IMR-90 (cell line): ENCODE results near the gene DCAKD. TPM values are rescaled to one million over a fixed set of nuclear protein-coding genes. Genes with fewer than 3 reads are reported as not detected.

Experiments
- ATAC-seq: fragments of 200-7000 bp; cut with Tn5 transposase; 2 replicates; pipeline ENCODE4 v1.9.1; 2020; ENCODE audit warnings: low read depth, mild to moderate bottlenecking, moderate library complexity
- BruUV-seq: library from RNA; stranded (reverse); fragments of 400-500 nt; replicated peaks from 2 replicates; lab custom pipeline; 2021; lab: Mats Ljungman, UMichigan
- CTCF ChIA-PET: fragments of 300-600 bp; formaldehyde crosslinking; extraction: SDS; loops from one replicate; lab custom pipeline; 2021; ENCODE audit warnings: antibody characterized with exemption; lab: Yijun Ruan, JAX
- POLR2A ChIA-PET: fragments of 300-600 bp; sonication (Branson Sonifier 250); formaldehyde crosslinking; loops from one replicate; lab custom pipeline; 2022; ENCODE audit warnings: antibody characterized with exemption; ENCODE audit not compliant: unreplicated experiment; lab: Charles Lee
- DNase-seq: peaks from one replicate; pipeline ENCODE4 v3.0.0; 2013
- H2AFZ ChIP-seq: replicated peaks from 2 replicates; pipeline ENCODE3; 2013; ENCODE audit warnings: low read length, mild to moderate bottlenecking; ENCODE audit not compliant: poor library complexity
- H2AK5ac ChIP-seq: 2 replicates; pipeline ENCODE4 v1.6.1; 2013; ENCODE audit warnings: low read depth, low read length, inconsistent platforms
- H2AK9ac ChIP-seq: replicated peaks from 2 replicates; pipeline ENCODE3; 2013; ENCODE audit warnings: mild to moderate bottlenecking, low read depth, low read length, moderate library complexity; ENCODE audit not compliant: poor library complexity
- H2BK120ac ChIP-seq: 2 replicates; pipeline ENCODE4 v1.6.1; 2013; ENCODE audit warnings: low read depth, low read length, inconsistent platforms
- H2BK15ac ChIP-seq: 3 replicates; pipeline ENCODE4 v1.6.1; 2013; ENCODE audit warnings: low read depth, low read length, inconsistent platforms
- H2BK20ac ChIP-seq: 2 replicates; pipeline ENCODE4 v1.6.1; 2013; ENCODE audit warnings: low read depth, mild to moderate bottlenecking, inconsistent platforms, low read length, moderate library complexity
- H2BK5ac ChIP-seq: 2 replicates; pipeline ENCODE4 v1.6.1; 2013; ENCODE audit warnings: mild to moderate bottlenecking, low read depth, low read length, inconsistent platforms; ENCODE audit not compliant: poor library complexity, severe bottlenecking
- H3K14ac ChIP-seq: replicated peaks from 2 replicates; pipeline ENCODE4 v1.6.1; 2013; ENCODE audit warnings: low read depth, low read length, inconsistent platforms
- H3K18ac ChIP-seq: 2 replicates; pipeline ENCODE4 v1.6.1; 2013; ENCODE audit warnings: low read depth, low read length, control low read depth
- H3K23ac ChIP-seq: 2 replicates; pipeline ENCODE4 v1.6.1; 2013; ENCODE audit warnings: low read depth, low read length, inconsistent platforms
- H3K27ac ChIP-seq: 2 replicates; pipeline ENCODE4 v1.5.1; 2013; ENCODE audit warnings: mild to moderate bottlenecking, control low read depth, low read length; ENCODE audit not compliant: insufficient read depth
- H3K27me3 ChIP-seq: 2 replicates; pipeline ENCODE4 v1.6.1; 2013; ENCODE audit warnings: low read length; ENCODE audit not compliant: control insufficient read depth, insufficient read depth
- H3K36me3 ChIP-seq: 2 replicates; pipeline ENCODE4 v1.6.1; 2013; ENCODE audit warnings: low read length, mixed read lengths; ENCODE audit not compliant: control insufficient read depth, insufficient read depth
- H3K4ac ChIP-seq: 2 replicates; pipeline ENCODE4 v1.6.1; 2013; ENCODE audit warnings: low read depth, low read length, inconsistent platforms
- H3K4me1 ChIP-seq: 2 replicates; pipeline ENCODE4 v1.6.1; 2013; ENCODE audit warnings: low read length, mixed read lengths; ENCODE audit not compliant: control insufficient read depth, insufficient read depth
- H3K4me2 ChIP-seq: 2 replicates; pipeline ENCODE4 v1.6.1; 2013; ENCODE audit warnings: low read depth, mild to moderate bottlenecking, control low read depth, low read length, moderate library complexity
- H3K4me3 ChIP-seq: 2 replicates; pipeline ENCODE4 v1.5.1; 2013; ENCODE audit warnings: low read depth, mild to moderate bottlenecking, control low read depth, low read length, moderate library complexity; ENCODE audit not compliant: insufficient read depth
- H3K56ac ChIP-seq: 2 replicates; pipeline ENCODE4 v1.6.1; 2013; ENCODE audit warnings: low read length, inconsistent platforms; ENCODE audit not compliant: insufficient read depth; ENCODE audit errors: extremely low read depth
- H3K79me1 ChIP-seq, 2 experiments: 2 replicates each; pipeline ENCODE4 v1.6.1; 2013; ENCODE audit warnings: low read length in 2 of 2, inconsistent platforms in 1 of 2, low read depth in 1 of 2
- H3K9ac ChIP-seq: 2 replicates; pipeline ENCODE4 v1.6.1; 2013; ENCODE audit warnings: low read depth, low read length, control low read depth
- H3K9me1 ChIP-seq: 2 replicates; pipeline ENCODE4 v1.6.1; 2013; ENCODE audit warnings: low read length, inconsistent platforms; ENCODE audit not compliant: insufficient read depth
- H3K9me3 ChIP-seq: 2 replicates; pipeline ENCODE4 v1.6.1; 2013; ENCODE audit warnings: low read length; ENCODE audit not compliant: control insufficient read depth, insufficient read depth
- H4K20me1 ChIP-seq: 2 replicates; pipeline ENCODE4 v1.6.1; 2013; ENCODE audit warnings: low read length, inconsistent platforms; ENCODE audit not compliant: insufficient read depth
- H4K5ac ChIP-seq: 2 replicates; pipeline ENCODE4 v1.6.1; 2013; ENCODE audit warnings: mild to moderate bottlenecking, low read depth, low read length, control low read depth
- H4K8ac ChIP-seq, 2 experiments: 2 replicates each; pipeline ENCODE4 v1.6.1; 2013; ENCODE audit warnings: low read depth in 2 of 2, low read length in 2 of 2, control low read depth in 1 of 2, inconsistent platforms in 1 of 2
- H4K91ac ChIP-seq: 2 replicates; pipeline ENCODE4 v1.6.1; 2013; ENCODE audit warnings: low read depth, low read length, inconsistent platforms; ENCODE audit not compliant: insufficient read depth
- BHLHE40 ChIP-seq: fragments of 150-350 bp; IDR thresholded peaks from 2 replicates; pipeline ENCODE4 v1.6.1; 2016; ENCODE audit warnings: mild to moderate bottlenecking, low read depth, low read length
- CEBPB ChIP-seq: IDR thresholded peaks from 2 replicates; pipeline ENCODE4 v1.6.1; 2012; ENCODE audit warnings: low read depth, low read length, improper control_type of control experiment
- CHD1 ChIP-seq: IDR thresholded peaks from 2 replicates; pipeline ENCODE4 v1.6.1; 2012; ENCODE audit warnings: low read depth, low read length, improper control_type of control experiment
- CTCF ChIP-seq: conservative IDR thresholded peaks from 2 replicates; pipeline ENCODE4 v1.5.1; 2012; ENCODE audit warnings: mild to moderate bottlenecking, low read depth, low read length, improper control_type of control experiment
- ELK1 ChIP-seq: fragments of 150-350 bp; IDR thresholded peaks from 2 replicates; pipeline ENCODE4 v1.6.1; 2016; ENCODE audit warnings: low read depth, mild to moderate bottlenecking, low read length, moderate library complexity, borderline replicate concordance
- FOS ChIP-seq: fragments of 150-350 bp; IDR thresholded peaks from 2 replicates; pipeline ENCODE4 v1.6.1; 2016; ENCODE audit warnings: low read depth, low read length
- MAFK ChIP-seq: IDR thresholded peaks from 2 replicates; pipeline ENCODE4 v1.6.1; 2012; ENCODE audit warnings: low read depth, low read length, improper control_type of control experiment
- MAZ ChIP-seq: IDR thresholded peaks from 2 replicates; pipeline ENCODE4 v1.6.1; 2012; ENCODE audit warnings: low read depth, mild to moderate bottlenecking, low read length, improper control_type of control experiment, moderate library complexity, borderline replicate concordance
- MXI1 ChIP-seq: IDR thresholded peaks from 2 replicates; pipeline ENCODE4 v1.6.1; 2012; ENCODE audit warnings: low read depth, mild to moderate bottlenecking, low read length, moderate library complexity, borderline replicate concordance
- NFE2L2 ChIP-seq: fragments of 150-350 bp; IDR thresholded peaks from 2 replicates; pipeline ENCODE4 v1.6.1; 2016; ENCODE audit warnings: low read depth, mild to moderate bottlenecking, low read length
- POLR2A ChIP-seq: IDR thresholded peaks from 2 replicates; pipeline ENCODE4 v1.6.1; 2012; ENCODE audit warnings: mild to moderate bottlenecking, low read depth, low read length
- RAD21 ChIP-seq: IDR thresholded peaks from 2 replicates; pipeline ENCODE4 v1.6.1; 2012; ENCODE audit warnings: low read length, improper control_type of control experiment
- RCOR1 ChIP-seq: IDR thresholded peaks from 2 replicates; pipeline ENCODE4 v1.6.1; 2012; ENCODE audit warnings: mild to moderate bottlenecking, low read length, improper control_type of control experiment; ENCODE audit not compliant: insufficient replicate concordance
- RFX5 ChIP-seq: IDR thresholded peaks from 2 replicates; pipeline ENCODE4 v1.8.0; 2012; ENCODE audit warnings: low read depth, mild to moderate bottlenecking, low read length, moderate library complexity
- SMC3 ChIP-seq: fragments of 150-350 bp; IDR thresholded peaks from 2 replicates; pipeline ENCODE4 v1.6.1; 2016; ENCODE audit warnings: low read depth, mild to moderate bottlenecking, antibody characterized with exemption, low read length, moderate library complexity
- USF2 ChIP-seq: fragments of 150-350 bp; IDR thresholded peaks from 2 replicates; pipeline ENCODE4 v1.6.1; 2017; ENCODE audit warnings: mild to moderate bottlenecking, antibody characterized with exemption, low read length, low read depth
- WGBS, 2 experiments: methylation state at CpG; one replicate each; pipeline versions ENCODE4 v1.1.5 to v1.1.7; 2013; ENCODE audit warnings: missing lambda C conversion rate in 2 of 2; ENCODE audit not compliant: insufficient read length in 1 of 2; ENCODE audit errors: extremely low coverage in 2 of 2; 5-methylcytosine and 5-hydroxymethylcytosine counted together
- dilution Hi-C: fragments of 300-500 bp; cut with HindIII; formaldehyde crosslinking; loops from one replicate; pipeline ENCODE4 v1.14.3; 2018; ENCODE audit warnings: low sequenced_read_pairs; ENCODE audit not compliant: unreplicated experiment
- in situ Hi-C: fragments of 300-500 bp; cut with MboI; formaldehyde crosslinking; loops from 3 replicates; pipeline ENCODE4 v1.14.3; 2019; ENCODE audit warnings: low sequenced_read_pairs, inconsistent platforms, mixed read lengths
- intact Hi-C: fragments of 100-400 bp; cut with micrococcal nuclease; formaldehyde crosslinking; loops from 2 replicates; pipeline ENCODE4 v1.10.0; 2022
- polyA plus RNA-seq, 3 experiments: library from polyadenylated mRNA; depleted of rRNA; stranded (reverse); fragments of >200 nt; gene quantifications; 2 replicates each; pipeline ENCODE4 v1.2.3, GENCODE V29; 2012; ENCODE audit warnings: low replicate concordance in 1 of 3
- total RNA-seq: library from RNA; depleted of rRNA; stranded (reverse); fragments of >200 nt; gene quantifications from 2 replicates; pipeline ENCODE4 v1.2.3, GENCODE V29; 2012

The DCAKD gene
- total and polyA plus RNA-seq, 2 of the 4 experiments (the other 2 are of a cell fraction), result 31.3 to 47.9 TPM

DNA sequence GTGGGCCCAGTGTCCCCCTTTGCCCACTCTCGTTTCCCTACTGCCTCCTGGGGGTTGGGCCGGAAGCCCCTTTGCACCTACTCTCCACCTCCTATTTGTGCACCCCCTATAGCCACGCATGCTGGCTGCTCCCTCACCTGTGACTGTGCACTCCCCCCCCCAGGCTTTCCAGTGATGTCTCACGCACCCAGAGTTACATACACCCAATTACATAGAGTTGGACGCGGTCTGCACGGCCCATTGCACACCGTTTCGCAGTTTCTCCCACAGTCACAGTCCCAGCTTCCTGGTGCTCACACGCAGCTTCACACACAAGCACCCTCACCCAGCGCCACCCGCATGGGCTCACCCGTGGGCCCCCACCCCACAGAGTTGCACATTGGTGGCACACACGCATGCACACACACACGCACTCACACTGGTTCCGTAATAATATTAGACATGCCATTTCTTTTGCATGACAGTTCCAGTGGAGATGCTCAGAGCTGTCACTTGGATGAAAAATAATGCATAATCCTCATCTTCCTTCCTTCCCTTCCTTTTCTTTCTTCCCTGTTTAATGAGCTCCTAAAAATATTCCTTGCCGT lies 61.8 kb downstream of the DCAKD start:
- Histone ChIP-seq H4K5ac (no peak overlapping the region), H4K20me1 (no peaks in the 10 kb centered on the region), H3K27me3 (peaks cover 18% of the 10 kb centered on the region), H2BK15ac (no peak overlapping the region), H3K23ac (no peak overlapping the region), H4K91ac (no peak overlapping the region), H3K9me1 (no peaks in the 10 kb centered on the region), H4K8ac (no peak overlapping the region), H3K79me1 (no peaks in the 10 kb centered on the region), H2AK5ac (no peak overlapping the region), H3K9me3 (no peaks in the 10 kb centered on the region), H3K4me1 (peaks cover 2% of the 10 kb centered on the region; the same call in 1 of the 2 replicates), H2BK120ac (no peak overlapping the region), H3K27ac (no peak overlapping the region), H3K4me2 (no peak overlapping the region), H3K36me3 (no peaks in the 10 kb centered on the region), H3K56ac (no peak overlapping the region), H2BK5ac (no peak overlapping the region), H2AFZ (no peak overlapping the region), H3K9ac (no peak overlapping the region), H2AK9ac (no peak overlapping the region), H3K4ac (no peak overlapping the region), H3K18ac (no peak overlapping the region), H3K4me3 (no peak overlapping the region), H3K14ac (no peak overlapping the region), H2BK20ac (no peak overlapping the region)
- intact Hi-C loops (no loop called here), dilution Hi-C loops (no loop called here), in situ Hi-C loops (no loop called here)
- ATAC-seq (no peak), DNase-seq (no peak)
- POLR2A ChIA-PET, result no interaction called here
- TF ChIP-seq BHLHE40 (no peak), NFE2L2 (no peak), CTCF (no peak), MXI1 (no peak), MAZ (no peak), SMC3 (no peak), RAD21 (no peak), RFX5 (no peak), MAFK (no peak), CEBPB (no peak), POLR2A (no peak), USF2 (no peak), ELK1 (no peak), FOS (no peak), RCOR1 (no peak), CHD1 (no peak)
- CTCF ChIA-PET, result no interaction called here
- no TSS peak for BruUV-seq
- WGBS, 2 experiments, result 84% methylated on average over 14 of the region's 17 CpGs; no CpG with 5 or more reads in 1 of the 2 experiments
